GM13977 (cell line): ENCODE measurements around the gene FAM184B.

Experiments
- DNase-seq: peaks from one replicate; pipeline ENCODE4 v3.0.0; 2012; ENCODE audit warnings: low spot score
- CTCF ChIP-seq: IDR thresholded peaks from 2 replicates; pipeline ENCODE4 v1.5.1; 2012; ENCODE audit warnings: mild to moderate bottlenecking, control low read depth; ENCODE audit not compliant: insufficient read depth; ENCODE audit errors: extremely low read depth, missing control alignments
- in situ Hi-C: fragments of 300-500 bp; cut with MboI; formaldehyde crosslinking; loops from one replicate; pipeline ENCODE4 v1.12.0; 2022; ENCODE audit warnings: low sequenced_read_pairs, low pct_unique_long_range_greater_than_20kb, mixed read lengths, inconsistent platforms; ENCODE audit not compliant: unreplicated experiment

The FAM184B gene

GRCh38 chr4:17797808-17798207 lies 16.4 kb upstream of the FAM184B start:
- no peak for DNase-seq
- TF ChIP-seq CTCF: no peak
- in situ Hi-C loops: no loop called here

- in situ Hi-C loops: no loop called here
- DNase-seq: no peak
- TF ChIP-seq CTCF: no peak
These were observed 13.3 kb upstream of the FAM184B start for GRCh38 chr4:17794730-17795129.

GRCh38 chr4:17788956-17789355 lies 7.5 kb upstream of the FAM184B start:
- no peak for TF ChIP-seq CTCF
- in situ Hi-C loops: no loop called here
- DNase-seq: no peak

- no peak for DNase-seq
- TF ChIP-seq CTCF: no peak
- in situ Hi-C loops: no loop called here
These were observed 5.9 kb upstream of the FAM184B start for GRCh38 chr4:17787315-17787714.

- in situ Hi-C loops: no loop called here
- no peak for TF ChIP-seq CTCF
- DNase-seq: no peak
These were observed 5.1 kb upstream of the FAM184B start for GRCh38 chr4:17786567-17786966.

GRCh38 chr4:17785858-17786257 lies 4.4 kb upstream of the FAM184B start:
- DNase-seq: no peak
- TF ChIP-seq CTCF: peak; percentile 4
- in situ Hi-C loops: no loop called here
